NCI-H2029 treated with DMSO at 0.1 percent for 48 hours (cell line): ENCODE data around the gene ZNF276.

Experiments used
- DNase-seq: peaks from one replicate; lab custom pipeline; 2025; lab: John Stamatoyannopoulos, UW

Gene ZNF276

GRCh38 chr16:89785523-89786155, 64.3 kb downstream of the ZNF276 start:
- no peak for DNase-seq

GRCh38 chr16:89786474-89787364, 65.4 kb downstream of the ZNF276 start:
- no peak for DNase-seq

- no peak for DNase-seq
Observed at GRCh38 chr16:89787365-89787805, 66.0 kb downstream of the ZNF276 start.
